GM18873 (cell line): ENCODE data around the gene CIAO2B.

ENCODE experiments used
- ATAC-seq: cut with Tn5 transposase; IDR thresholded peaks from one replicate; pipeline ENCODE4 v1.9.1; 2021; ENCODE audit warnings: mild to moderate bottlenecking, moderate library complexity, moderate number of reproducible peaks; ENCODE audit not compliant: unreplicated experiment, low FRiP score

The CIAO2B gene

GRCh38 chr16:66891360-66891759 lies 42.8 kb downstream of the CIAO2B start:
- ATAC-seq, result no peak

DNA sequence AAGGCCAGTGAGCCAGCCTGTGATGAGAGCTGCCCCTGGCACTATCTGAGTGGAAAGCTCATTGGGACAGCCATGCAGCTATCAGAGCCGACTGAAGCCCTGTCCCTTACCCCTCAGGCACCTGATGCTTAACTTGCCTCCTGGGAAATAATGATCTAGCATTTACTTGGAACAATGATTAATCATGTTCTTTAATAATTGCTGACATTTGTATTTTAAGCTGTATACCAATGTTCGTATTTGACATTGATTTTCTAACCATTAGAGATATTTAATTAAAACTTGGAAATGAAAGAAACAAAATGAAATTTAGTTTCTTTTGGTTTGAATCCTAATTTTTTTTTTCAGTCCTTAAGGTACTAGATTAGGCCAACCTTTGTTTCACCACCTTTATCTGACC lies 43.4 kb downstream of the CIAO2B start:
- ATAC-seq, result no peak

DNA sequence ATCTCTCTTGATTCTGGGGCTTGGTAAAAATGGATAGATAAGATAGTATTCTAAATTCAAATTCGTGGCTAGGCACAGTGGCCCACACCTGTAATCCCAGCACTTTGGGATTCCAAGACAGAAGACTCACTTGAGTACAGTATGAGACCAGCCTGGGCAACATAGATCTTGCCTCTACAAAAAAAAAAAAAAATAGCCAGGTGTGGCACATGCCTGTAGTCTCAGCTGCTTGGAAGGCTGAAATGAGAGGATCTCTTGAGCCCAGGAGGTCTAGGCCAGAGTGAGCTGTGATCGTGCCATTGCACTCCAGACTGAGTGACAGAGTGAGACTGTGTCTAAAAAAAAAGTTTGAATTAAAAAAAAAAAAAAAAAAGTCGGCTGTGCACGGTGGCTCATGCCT lies 44.6 kb downstream of the CIAO2B start:
- no peak for ATAC-seq

DNA sequence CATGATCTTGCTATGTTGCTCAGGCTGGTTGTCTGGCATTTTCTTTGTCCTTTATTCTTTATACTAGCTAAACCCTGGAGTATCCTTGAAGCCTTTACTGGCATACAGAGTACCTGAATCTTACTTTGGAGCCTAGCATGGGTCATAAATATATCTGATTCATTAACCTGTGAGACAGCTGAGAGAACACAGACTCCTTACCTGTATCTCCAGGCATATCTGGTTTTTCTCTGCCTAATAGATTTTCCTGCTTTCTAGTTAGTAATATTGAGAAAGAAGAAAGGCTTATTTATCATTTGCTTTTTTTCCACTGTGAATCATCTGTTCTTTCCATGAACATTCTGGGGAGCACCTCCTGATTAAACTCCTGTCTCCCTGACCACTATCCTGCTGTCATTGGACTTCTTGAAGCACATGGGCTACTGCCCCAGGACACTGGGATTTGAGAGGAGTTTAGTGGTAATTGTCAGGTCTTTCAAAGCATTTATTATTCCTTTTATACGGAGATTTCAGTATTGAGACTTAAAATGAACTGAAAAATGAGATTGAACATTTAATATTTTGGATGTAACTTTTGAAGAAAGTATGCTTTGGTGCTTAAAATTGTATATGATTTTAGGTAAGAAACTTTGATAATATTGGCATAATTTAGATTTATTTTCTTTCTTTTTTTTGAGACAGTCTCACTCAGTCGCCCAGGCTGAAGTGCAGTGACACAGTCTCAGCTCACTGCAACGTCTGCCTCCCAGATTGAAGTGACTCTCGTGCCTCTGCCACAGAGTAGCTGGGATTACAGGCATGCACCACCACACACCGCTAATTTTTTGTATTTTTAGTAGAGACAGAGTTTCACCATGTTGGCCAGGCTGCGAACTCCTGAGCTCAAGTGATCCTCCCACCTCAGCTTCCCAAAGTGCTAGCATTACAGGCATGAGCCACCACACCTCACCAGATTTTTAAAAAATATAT lies 45.3 kb downstream of the CIAO2B start:
- ATAC-seq, result no peak

DNA sequence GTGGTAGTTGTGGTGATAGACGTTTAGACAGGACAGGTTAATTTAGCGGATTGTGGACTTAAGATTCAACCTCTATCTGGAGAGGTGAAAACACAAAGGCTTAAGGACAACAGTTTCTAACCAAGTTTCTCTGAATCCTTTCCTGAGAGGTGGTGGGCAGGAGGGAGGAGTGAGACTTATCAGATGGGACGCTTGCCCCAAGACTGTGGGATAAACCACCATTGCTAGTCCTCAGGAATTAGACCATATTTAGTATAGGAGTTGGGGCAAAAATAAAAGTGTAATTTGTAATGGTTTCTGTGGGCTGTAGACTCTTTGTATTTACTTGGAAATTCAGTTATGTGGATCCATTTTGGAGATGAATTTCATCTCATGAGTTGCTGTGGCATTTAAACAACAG lies 47.3 kb downstream of the CIAO2B start:
- ATAC-seq, result no peak

GRCh38 chr16:66886321-66886720 lies 47.9 kb downstream of the CIAO2B start:
- no peak for ATAC-seq

- no peak for ATAC-seq
These were observed 48.7 kb downstream of the CIAO2B start for GRCh38 chr16:66885491-66885890.

DNA sequence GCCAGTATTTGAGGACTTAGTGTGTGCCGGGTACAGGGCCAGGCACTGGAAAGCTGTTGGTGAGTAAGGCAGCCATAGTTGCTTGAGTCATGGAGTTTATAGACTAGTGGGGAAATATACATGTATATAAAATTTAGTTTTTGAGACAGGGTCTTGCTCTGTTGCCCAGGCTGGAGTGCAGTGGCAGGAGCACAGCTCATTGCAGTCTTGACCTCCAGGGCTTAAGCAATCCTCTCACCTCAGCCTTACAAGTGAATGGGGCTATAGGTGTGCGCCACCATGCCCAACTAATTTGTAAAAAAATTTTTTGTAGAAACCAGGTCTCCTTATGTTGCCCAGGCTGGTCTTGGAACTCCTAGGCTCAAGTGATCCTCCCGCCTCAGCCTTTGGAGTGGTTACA lies 51.5 kb downstream of the CIAO2B start:
- no peak for ATAC-seq
